GM13976 (cell line): ENCODE results near the gene PACSIN2.

Source experiments
- DNase-seq: peaks from one replicate; pipeline ENCODE4 v3.0.0; 2012; ENCODE audit warnings: low spot score
- in situ Hi-C: fragments of 300-500 bp; cut with MboI; formaldehyde crosslinking; loops from one replicate; pipeline ENCODE4 v1.12.0; 2022; ENCODE audit warnings: low sequenced_read_pairs, mixed read lengths, inconsistent platforms; ENCODE audit not compliant: unreplicated experiment
- TF ChIP-seq, protein P1 (sequence below): IDR thresholded peaks from 2 replicates; pipeline ENCODE4 v1.5.1; 2012; ENCODE audit warnings: borderline replicate concordance, mild to moderate bottlenecking; ENCODE audit not compliant: insufficient read depth; ENCODE audit errors: extremely low read depth, missing control alignments, control extremely low read depth

The PACSIN2 gene

GRCh38 chr22:42915980-42916765, 98.8 kb downstream of the PACSIN2 start:
- no peak for DNase-seq
- TF ChIP-seq, protein P1, sequence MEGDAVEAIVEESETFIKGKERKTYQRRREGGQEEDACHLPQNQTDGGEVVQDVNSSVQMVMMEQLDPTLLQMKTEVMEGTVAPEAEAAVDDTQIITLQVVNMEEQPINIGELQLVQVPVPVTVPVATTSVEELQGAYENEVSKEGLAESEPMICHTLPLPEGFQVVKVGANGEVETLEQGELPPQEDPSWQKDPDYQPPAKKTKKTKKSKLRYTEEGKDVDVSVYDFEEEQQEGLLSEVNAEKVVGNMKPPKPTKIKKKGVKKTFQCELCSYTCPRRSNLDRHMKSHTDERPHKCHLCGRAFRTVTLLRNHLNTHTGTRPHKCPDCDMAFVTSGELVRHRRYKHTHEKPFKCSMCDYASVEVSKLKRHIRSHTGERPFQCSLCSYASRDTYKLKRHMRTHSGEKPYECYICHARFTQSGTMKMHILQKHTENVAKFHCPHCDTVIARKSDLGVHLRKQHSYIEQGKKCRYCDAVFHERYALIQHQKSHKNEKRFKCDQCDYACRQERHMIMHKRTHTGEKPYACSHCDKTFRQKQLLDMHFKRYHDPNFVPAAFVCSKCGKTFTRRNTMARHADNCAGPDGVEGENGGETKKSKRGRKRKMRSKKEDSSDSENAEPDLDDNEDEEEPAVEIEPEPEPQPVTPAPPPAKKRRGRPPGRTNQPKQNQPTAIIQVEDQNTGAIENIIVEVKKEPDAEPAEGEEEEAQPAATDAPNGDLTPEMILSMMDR: no peak
- in situ Hi-C loops: no loop called here

- DNase-seq: no peak
- TF ChIP-seq, protein P1: no peak
- in situ Hi-C loops: no loop called here
These were observed 100.4 kb downstream of the PACSIN2 start for GRCh38 chr22:42914511-42915076.

GRCh38 chr22:42913874-42914510, 101.0 kb downstream of the PACSIN2 start:
- TF ChIP-seq, protein P1: no peak
- in situ Hi-C loops: no loop called here
- no peak for DNase-seq

- DNase-seq: no peak
- in situ Hi-C loops: no loop called here
- TF ChIP-seq, protein P1: no peak
These were observed 102.9 kb downstream of the PACSIN2 start for GRCh38 chr22:42912059-42912458.

DNA sequence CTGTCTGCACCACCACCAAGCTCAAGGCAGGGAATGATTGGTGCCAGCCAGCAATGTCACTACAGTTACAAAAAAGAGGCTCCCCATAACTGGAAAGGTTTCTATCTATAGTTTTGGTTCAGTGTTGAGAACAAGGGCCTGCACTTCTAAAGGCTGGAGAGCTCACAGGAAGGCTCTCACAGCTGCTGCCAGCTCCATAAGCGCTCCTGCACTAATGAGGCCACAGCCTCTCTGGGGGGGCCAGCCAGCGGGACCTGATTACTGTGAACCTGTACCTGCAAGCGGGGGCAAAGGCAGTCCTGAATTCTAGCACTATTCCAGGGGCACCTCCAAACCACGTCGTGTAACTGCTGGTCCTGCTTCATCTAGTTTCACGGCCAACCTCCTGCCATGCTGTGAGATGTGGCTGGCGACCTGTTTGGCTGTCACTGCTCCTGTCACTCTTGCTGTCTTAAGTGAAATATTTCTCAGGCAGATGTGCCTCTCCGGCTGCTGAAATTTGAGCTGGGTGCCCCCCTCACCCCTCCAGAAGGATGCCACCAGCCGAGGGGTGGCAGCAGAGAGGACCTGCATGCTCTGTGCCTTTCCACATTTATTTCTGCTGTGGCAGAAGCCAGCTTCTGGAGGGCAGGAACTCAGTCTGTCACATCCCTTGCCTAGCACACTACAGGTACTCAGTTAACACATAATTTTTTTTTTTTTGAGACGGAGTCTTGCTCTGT, 104.6 kb downstream of the PACSIN2 start:
- DNase-seq: no peak
- TF ChIP-seq, protein P1: no peak
- in situ Hi-C loops: no loop called here

- no peak for DNase-seq
- TF ChIP-seq, protein P1: no peak
- in situ Hi-C loops: no loop called here
These were observed 105.4 kb downstream of the PACSIN2 start for GRCh38 chr22:42909363-42910058.
